ENCODE data around the gene TSPAN9. TPM values are rescaled to one million over a fixed set of nuclear protein-coding genes. Genes with fewer than 3 reads are reported as not detected.

TSPAN9 gene
- total RNA-seq, 1 donor from 2014 or later: 0.09 TPM

DNA sequence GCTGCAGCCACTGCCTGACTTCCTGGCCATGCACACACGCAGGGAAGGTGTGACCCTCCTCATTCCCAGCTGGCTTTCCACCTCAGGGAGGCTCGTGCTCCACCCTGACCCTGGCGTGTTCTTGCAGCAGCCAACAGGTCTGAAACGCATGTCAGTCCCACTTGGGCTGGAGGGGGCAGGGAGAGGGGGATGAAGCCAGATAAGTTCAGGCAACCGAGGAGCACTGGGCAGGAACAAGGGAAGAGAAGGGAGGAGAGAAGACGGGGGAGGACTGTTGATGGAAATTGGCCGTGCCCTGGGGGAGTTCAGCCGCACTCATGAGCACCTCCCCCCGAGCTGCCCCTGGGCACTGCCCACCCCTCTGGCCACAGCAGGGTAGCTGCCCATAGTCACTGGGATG, 231.4 kb downstream of the TSPAN9 start:
- H3K4me3 Mint-ChIP-seq: no peak overlapping the region
- intact Hi-C loops (cut with micrococcal nuclease): no loop called here
- H3K27ac Mint-ChIP-seq: no peak overlapping the region
- DNase-seq: no peak
- H3K36me3 Mint-ChIP-seq (ENCODE audit: low read depth): no peaks in the 10 kb centered on the region
- no peaks in the 10 kb centered on the region for H3K4me1 Mint-ChIP-seq
- no peaks in the 10 kb centered on the region for H3K27me3 Mint-ChIP-seq
- no peaks in the 10 kb centered on the region for H3K9me3 Mint-ChIP-seq

DNA sequence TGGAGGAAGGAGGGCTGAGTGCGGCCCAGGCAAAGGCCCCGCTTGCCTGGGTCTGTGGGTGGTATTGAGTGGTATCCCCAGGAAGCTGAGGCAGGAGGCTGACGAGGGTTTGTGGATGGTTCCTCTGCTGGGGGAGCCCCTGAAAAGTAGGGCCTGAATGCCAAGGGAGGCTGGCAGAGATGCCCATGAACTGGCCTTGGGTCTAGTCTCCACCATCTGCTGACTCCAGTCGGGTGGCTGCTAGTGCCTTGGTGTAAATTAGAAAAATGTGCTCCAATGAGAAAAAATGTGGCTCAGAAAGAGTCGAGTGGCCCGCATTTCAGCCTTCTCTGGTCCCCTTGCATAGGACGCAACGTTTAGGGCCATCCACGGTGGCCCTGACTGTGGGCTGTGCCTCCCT, 232.6 kb downstream of the TSPAN9 start:
- no peak overlapping the region for H3K4me3 Mint-ChIP-seq
- intact Hi-C loops (cut with micrococcal nuclease): no loop called here
- DNase-seq: no peak
- H3K36me3 Mint-ChIP-seq (ENCODE audit: low read depth): no peaks in the 10 kb centered on the region
- no peak overlapping the region for H3K27ac Mint-ChIP-seq
- H3K27me3 Mint-ChIP-seq: no peaks in the 10 kb centered on the region
- H3K9me3 Mint-ChIP-seq: no peaks in the 10 kb centered on the region
- H3K4me1 Mint-ChIP-seq: no peaks in the 10 kb centered on the region

DNA sequence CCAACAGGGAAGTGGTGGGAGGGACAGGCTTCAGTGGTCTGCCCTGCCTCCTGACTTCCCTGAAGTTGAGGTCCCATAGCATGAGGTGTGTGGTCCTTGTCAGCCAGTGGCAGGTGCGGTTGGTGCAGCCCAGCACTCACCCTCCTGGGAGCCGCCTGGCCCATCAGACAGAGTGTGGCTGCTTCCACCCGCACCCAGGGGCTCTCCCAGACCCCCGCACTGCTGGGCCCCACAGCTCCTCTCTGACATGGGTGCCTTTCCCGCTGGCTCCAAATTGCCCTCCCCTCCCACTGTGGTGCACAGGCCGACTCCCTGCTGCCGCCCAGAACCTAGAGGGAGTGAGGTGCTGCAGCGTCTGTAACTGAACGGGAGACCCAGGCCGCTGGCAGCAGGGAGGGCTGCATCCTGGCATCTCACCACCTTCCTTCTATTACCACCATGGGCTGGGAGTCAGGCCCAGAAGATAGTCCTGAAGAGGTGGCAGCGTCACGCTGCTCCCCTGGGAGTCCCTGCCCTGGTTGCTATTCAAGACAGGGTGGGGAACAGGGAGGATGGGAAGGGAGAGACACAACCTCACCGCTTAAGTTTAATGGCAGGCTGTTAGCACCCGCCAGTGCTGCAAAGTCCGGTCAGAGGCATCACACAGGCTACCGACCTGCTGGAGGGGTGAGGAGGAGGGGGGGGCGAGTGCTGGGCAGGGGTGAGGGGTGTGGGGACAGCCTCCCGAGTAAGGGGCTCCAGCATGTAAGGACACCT, 233.3 kb downstream of the TSPAN9 start:
- Mint-ChIP-seq H3K27me3 (no peaks in the 10 kb centered on the region), H3K36me3 (ENCODE audit: low read depth) (no peaks in the 10 kb centered on the region), H3K4me3 (no peak overlapping the region), H3K9me3 (no peaks in the 10 kb centered on the region), H3K27ac (no peak overlapping the region), H3K4me1 (no peaks in the 10 kb centered on the region)
- intact Hi-C loops (cut with micrococcal nuclease): no loop called here
- no peak for DNase-seq

DNA sequence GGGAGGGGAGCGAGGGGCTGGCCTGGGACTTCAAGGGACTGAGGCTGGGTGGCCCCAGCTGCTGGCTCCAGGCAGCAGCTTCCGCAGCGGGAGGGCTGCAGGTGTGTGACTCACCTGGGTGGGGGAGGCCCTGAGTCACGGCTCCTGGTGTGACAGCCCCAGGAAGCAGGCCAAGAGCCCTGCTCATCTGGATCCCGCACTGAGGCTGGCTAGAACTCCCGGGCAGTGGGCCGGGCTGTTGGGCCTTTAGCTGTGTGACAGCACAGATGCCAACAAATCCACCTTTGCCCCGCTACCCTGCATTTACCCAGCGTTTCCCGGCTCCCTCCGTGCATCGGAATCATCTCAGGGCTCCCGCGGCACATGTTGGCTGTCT, 233.8 kb downstream of the TSPAN9 start:
- intact Hi-C loops (cut with micrococcal nuclease): no loop called here
- no peak for DNase-seq
- no peak overlapping the region for H3K27ac Mint-ChIP-seq
- no peaks in the 10 kb centered on the region for H3K9me3 Mint-ChIP-seq
- H3K4me1 Mint-ChIP-seq: no peaks in the 10 kb centered on the region
- no peak overlapping the region for H3K4me3 Mint-ChIP-seq
- no peaks in the 10 kb centered on the region for H3K27me3 Mint-ChIP-seq
- no peaks in the 10 kb centered on the region for H3K36me3 Mint-ChIP-seq (ENCODE audit: low read depth)

DNA sequence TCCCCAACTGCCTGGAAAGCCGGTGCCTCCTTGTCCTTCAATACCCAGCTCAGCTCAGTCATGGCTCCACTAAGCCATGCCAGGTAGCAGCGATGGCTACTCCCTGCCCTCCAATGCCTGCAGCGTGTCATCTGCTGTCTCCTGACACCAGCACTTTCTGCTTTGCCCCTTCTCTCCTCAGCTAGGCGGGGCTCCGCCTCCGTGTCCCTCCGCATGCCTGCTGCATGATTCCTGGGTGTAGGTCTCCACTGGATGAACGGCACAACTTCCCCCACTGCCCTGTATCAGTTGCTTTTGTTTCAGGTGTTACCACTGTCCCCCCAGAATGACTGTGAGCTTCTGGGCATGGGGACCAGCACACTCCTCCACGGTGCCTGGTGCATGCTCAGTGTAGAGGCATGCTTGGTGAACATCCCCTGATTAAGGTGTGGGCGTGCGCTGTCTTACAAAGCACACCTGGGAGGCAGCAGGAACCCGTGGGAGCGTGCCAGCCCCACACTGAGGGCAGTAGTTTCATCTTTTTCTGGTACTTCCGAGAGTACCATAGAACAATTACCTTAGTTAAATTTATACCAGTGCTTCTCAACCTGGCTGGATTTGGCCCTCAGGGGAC, 234.4 kb downstream of the TSPAN9 start:
- Mint-ChIP-seq H3K4me3 (no peak overlapping the region), H3K9me3 (no peaks in the 10 kb centered on the region)

DNA sequence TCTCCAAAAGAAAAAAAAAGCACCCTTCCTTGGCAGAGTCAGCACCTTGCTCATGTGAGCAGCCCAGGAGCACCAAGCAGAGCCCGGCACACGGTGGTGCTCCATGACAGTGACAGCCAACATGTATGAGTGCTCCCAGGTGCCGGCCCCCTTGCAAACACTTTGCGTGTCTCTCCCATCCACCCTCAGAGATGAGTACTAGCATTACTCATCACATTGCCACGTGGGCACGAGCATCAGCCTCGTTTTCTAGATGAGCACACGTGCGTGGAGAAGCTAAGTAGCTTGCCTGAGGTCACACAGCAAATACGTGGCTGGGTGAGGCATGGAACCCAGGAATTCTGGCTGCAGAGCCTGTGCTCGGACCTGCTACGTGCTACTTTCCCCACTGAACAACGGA, 235.9 kb downstream of the TSPAN9 start:
- H3K4me3 Mint-ChIP-seq: no peak overlapping the region
- H3K36me3 Mint-ChIP-seq (ENCODE audit: low read depth): no peaks in the 10 kb centered on the region
- H3K4me1 Mint-ChIP-seq: no peaks in the 10 kb centered on the region

More for the DNA sequence above, 234.4 kb downstream of the TSPAN9 start:
- intact Hi-C loops (cut with micrococcal nuclease): no loop called here
- Mint-ChIP-seq H3K27ac (no peak overlapping the region), H3K4me1 (no peaks in the 10 kb centered on the region), H3K36me3 (ENCODE audit: low read depth) (no peaks in the 10 kb centered on the region), H3K27me3 (peaks cover 2% of the 10 kb centered on the region)
- DNase-seq: no peak

DNA sequence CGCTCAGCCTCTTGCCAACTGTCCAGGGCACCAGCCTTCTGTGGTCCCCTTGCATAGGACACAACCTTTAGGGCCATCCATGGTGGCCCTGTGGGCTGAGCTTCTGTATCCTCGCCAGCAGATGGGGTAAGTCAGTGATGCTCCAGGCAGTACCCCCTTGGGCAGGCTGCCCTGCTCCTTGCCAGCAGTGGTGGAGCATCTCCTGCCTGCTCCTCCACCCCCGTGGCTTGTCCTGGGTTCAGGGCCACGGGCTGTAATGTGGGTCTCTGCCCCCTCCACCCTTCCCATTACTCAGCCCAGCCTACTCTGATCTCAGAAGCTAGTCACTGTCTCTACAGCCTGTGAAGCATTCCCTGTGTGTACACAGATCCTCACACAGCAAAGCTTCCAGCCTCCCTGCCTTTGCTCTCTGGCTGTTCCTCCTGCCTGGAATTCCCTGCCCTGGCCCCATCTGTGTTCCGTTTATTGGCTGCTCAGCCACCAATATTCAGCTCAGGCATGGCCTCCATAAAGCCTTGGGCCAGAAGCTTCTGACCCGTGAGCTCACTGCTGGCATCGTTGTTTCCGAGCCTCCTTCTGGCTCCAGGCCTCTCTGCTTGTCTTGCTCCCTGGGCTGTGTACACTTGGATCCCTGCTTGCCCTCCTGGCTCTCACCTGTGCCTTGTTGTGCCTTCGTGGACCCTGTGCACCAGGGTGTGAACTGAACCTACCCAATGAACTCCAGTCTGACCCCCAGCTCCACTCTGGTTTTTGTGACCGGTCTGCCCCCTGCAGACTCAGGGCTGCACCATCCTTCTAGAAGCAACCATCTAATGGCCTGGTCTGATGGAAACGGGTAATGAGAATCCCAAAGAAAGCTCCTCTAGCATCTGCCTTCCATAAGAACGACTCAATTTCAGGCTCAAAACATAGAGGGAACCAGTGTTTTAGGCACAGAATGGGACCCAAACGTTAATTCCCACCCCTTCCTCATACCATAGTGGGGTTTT, 236.8 kb downstream of the TSPAN9 start:
- intact Hi-C loops (cut with micrococcal nuclease): no loop called here
- Mint-ChIP-seq H3K27me3 (peaks cover 2% of the 10 kb centered on the region), H3K4me3 (no peak overlapping the region), H3K9me3 (no peaks in the 10 kb centered on the region), H3K27ac (no peak overlapping the region), H3K36me3 (ENCODE audit: low read depth) (no peaks in the 10 kb centered on the region), H3K4me1 (no peaks in the 10 kb centered on the region)
- peak; percentile 63 for DNase-seq

More for the DNA sequence above, 235.9 kb downstream of the TSPAN9 start:
- DNase-seq: no peak
- peaks cover 2% of the 10 kb centered on the region for H3K27me3 Mint-ChIP-seq
- H3K9me3 Mint-ChIP-seq: no peaks in the 10 kb centered on the region
- intact Hi-C loops (cut with micrococcal nuclease): no loop called here
- H3K27ac Mint-ChIP-seq: no peak overlapping the region

DNA sequence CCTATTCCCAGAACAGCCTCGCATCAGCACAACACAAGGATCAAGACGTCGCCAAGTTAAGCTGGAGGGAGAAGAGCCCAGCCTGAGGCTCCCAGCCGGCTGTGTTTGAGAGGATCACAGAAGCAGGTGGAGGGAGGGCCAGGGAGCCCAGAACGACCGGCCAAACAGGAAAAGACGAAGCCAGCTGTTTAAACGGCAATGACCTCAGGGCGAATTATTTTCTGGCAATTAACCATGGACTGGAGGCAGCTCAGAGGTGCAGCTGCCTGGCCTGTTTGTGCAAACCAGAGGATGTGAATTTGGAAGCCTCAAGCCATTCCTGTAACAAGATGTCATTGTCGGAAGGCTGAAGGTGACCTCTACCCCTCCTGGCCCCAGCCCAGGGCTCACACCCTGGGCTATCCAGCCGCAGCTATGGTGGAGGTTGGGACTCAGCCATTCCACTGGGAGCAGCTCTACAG, 238.1 kb downstream of the TSPAN9 start:
- intact Hi-C loops (cut with micrococcal nuclease): no loop called here
- Mint-ChIP-seq H3K4me3 (no peak overlapping the region), H3K4me1 (no peaks in the 10 kb centered on the region), H3K27me3 (peaks cover 2% of the 10 kb centered on the region), H3K9me3 (no peaks in the 10 kb centered on the region), H3K36me3 (ENCODE audit: low read depth) (no peaks in the 10 kb centered on the region), H3K27ac (no peak overlapping the region)
- DNase-seq: no peak

DNA sequence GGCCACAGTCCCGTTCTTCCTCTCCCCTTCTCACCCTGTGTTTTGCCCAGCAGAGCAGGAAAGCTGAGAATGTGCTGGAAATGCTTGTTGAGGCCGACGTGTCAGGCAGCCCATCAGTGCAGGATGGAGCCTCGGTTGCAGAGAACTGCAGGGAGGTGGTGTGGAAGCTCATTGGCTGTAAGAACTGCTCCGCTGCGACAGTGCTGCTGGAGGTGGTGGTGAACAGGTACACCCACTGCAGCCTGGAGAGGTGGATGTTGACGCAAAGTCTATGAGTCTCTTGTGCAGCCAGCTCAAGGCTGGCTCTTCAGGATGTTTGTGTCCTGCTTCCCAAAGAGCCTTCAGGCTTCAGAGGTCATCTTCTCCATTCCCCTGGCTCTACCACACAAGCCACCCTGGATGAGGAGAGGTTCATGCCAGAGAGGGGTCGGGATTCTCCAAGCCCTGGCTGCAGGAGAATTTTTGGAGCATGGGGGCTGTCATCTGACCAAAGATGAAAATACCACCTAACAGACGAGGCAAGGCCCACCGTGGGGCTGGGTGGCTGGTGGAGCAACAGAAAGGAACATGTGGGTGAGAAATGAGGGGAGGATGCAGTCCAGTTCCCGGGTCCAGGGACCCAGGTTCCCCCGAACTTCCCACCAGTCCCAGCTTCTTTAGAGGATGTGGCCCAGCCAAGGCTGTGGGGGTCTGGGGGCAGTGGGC, 239.7 kb downstream of the TSPAN9 start:
- intact Hi-C loops (cut with micrococcal nuclease): no loop called here
- Mint-ChIP-seq H3K27me3 (peaks cover 2% of the 10 kb centered on the region), H3K4me1 (no peaks in the 10 kb centered on the region), H3K4me3 (no peak overlapping the region), H3K9me3 (no peaks in the 10 kb centered on the region), H3K27ac (no peak overlapping the region), H3K36me3 (ENCODE audit: low read depth) (no peaks in the 10 kb centered on the region)
- DNase-seq: no peak

DNA sequence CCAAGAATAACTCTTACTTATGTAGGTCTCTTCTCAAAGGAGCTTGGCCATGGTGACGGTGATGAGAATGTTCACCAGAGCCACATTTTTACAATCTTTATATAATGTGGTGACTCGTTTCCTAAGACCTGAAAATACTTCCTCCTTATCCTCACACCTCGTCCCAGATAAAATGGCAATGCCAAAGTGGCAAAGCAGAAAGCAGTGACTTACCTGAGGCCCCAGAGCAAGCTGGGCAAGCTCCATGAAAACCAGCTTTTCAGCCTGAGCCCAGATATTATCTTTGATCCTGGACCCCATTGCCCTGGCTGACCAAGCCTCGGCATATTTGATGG, 240.3 kb downstream of the TSPAN9 start:
- no peak overlapping the region for H3K4me3 Mint-ChIP-seq
- H3K9me3 Mint-ChIP-seq: no peaks in the 10 kb centered on the region
- no peak for DNase-seq
- H3K27ac Mint-ChIP-seq: no peak overlapping the region
- intact Hi-C loops (cut with micrococcal nuclease): no loop called here
- peaks cover 2% of the 10 kb centered on the region for H3K27me3 Mint-ChIP-seq
- no peaks in the 10 kb centered on the region for H3K4me1 Mint-ChIP-seq
- H3K36me3 Mint-ChIP-seq (ENCODE audit: low read depth): no peaks in the 10 kb centered on the region

DNA sequence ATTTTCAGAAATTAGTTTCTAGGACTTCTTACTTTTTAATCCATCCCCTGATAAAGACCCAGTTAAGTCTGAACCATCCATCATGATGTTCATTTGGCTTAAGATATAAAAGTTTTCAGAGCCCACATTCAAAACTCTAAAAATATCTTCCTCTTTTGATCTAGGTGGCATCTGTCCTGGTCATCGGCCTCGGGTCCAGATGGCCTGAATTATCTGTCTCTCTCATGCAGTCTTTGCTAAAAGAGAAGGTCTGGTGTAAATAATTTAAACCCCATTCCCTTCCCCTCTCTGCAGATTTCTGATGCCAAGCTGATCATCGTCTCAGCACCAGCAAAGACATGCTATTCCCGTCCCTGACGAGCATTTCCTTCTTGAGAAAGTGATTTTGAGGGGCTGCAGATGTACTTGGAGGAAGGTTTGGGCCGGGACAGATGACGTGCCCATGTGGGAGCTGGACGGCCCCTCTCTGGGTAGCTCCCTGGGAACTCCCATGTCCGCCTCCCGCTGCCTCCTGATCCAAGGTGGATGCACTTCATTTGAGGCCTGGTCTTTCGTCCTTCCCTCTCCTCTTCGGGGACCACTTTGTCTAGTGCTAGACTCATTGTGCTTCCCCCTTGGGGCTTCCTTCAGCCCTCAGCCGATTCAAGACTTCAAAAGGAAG, 240.8 kb downstream of the TSPAN9 start:
- Mint-ChIP-seq H3K36me3 (ENCODE audit: low read depth) (no peaks in the 10 kb centered on the region), H3K27me3 (peaks cover 2% of the 10 kb centered on the region), H3K9me3 (no peaks in the 10 kb centered on the region), H3K4me3 (no peak overlapping the region), H3K4me1 (no peaks in the 10 kb centered on the region), H3K27ac (no peak overlapping the region)
- intact Hi-C loops (cut with micrococcal nuclease): no loop called here
- no peak for DNase-seq

DNA sequence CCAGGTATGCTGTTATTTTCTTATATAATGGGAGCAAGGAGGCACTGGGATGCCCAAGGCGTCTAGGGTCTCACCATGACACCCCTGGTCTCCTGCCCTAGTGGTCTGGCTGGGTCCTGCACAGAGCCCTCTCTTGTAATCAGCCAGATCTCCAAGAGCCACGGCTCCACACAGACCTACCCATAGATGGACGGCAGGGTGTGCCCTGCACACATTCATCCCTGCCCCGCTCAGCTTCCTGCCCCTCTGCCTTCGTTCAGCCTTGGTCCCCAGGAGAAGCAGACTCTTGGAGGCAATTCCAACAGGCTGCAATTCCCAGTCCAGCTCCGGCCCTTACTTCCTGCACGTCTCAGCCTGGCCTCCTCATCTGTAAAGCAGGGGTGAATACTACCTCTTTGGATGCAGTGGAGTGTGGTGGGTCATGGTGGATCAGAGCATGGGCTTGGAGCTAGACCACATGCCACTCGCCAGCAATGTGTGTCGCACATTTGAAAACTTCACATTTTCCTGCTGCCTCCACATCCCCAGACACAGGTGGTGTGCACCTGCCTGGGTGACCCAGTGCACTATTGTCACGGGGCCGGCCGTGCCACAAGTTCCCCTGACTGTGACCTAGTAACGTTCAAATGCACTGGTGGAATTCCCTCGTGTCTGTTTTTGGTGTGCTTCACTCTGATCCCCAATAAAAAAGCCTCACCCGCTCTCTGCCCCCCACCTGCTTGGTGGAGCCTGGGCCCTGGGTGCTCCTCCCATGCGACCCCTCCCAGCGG, 242.7 kb downstream of the TSPAN9 start:
- peaks cover 2% of the 10 kb centered on the region for H3K27me3 Mint-ChIP-seq
- intact Hi-C loops (cut with micrococcal nuclease): no loop called here
- no peak overlapping the region for H3K4me3 Mint-ChIP-seq
- no peak for DNase-seq
- no peak overlapping the region for H3K27ac Mint-ChIP-seq
- no peaks in the 10 kb centered on the region for H3K4me1 Mint-ChIP-seq
- no peaks in the 10 kb centered on the region for H3K9me3 Mint-ChIP-seq
- no peaks in the 10 kb centered on the region for H3K36me3 Mint-ChIP-seq (ENCODE audit: low read depth)
